H9 (cell line): ENCODE measurements around the gene CSRNP3. TPM values are rescaled to one million over a fixed set of nuclear protein-coding genes. Genes with fewer than 3 reads are reported as not detected.

Experiments used
- DNase-seq: peaks from one replicate; pipeline ENCODE4 v3.0.0-alpha.2; 2017
- H2AFZ ChIP-seq: one replicate; pipeline ENCODE4 v1.6.1; 2013; ENCODE audit warnings: mild to moderate bottlenecking, low read length, control low read depth, moderate library complexity
- H2AK5ac ChIP-seq: 2 replicates; pipeline ENCODE4 v1.6.1; 2013; ENCODE audit warnings: low read length, control low read depth, mixed read lengths; ENCODE audit not compliant: insufficient read length
- H2BK120ac ChIP-seq: one replicate; pipeline ENCODE4 v1.6.1; 2013; ENCODE audit warnings: low read depth, mild to moderate bottlenecking, low read length, control low read depth, inconsistent platforms; ENCODE audit not compliant: poor library complexity, severe bottlenecking
- H2BK12ac ChIP-seq: 2 replicates; pipeline ENCODE4 v1.6.1; 2013; ENCODE audit warnings: low read length, control low read depth, mixed read lengths, low read depth; ENCODE audit not compliant: insufficient read length
- H2BK15ac ChIP-seq: 2 replicates; pipeline ENCODE4 v1.6.1; 2013; ENCODE audit warnings: low read depth, low read length, control low read depth
- H2BK20ac ChIP-seq: one replicate; pipeline ENCODE4 v1.6.1; 2013; ENCODE audit warnings: low read depth, mild to moderate bottlenecking, low read length, control low read depth, inconsistent platforms; ENCODE audit not compliant: poor library complexity, severe bottlenecking
- H2BK5ac ChIP-seq: 2 replicates; pipeline ENCODE4 v1.6.1; 2013; ENCODE audit warnings: low read length, control low read depth, mixed read lengths; ENCODE audit not compliant: insufficient read length
- H3K14ac ChIP-seq: 2 replicates; pipeline ENCODE4 v1.6.1; 2013; ENCODE audit warnings: low read length, control low read depth; ENCODE audit not compliant: insufficient read depth
- H3K18ac ChIP-seq: 2 replicates; pipeline ENCODE4 v1.6.1; 2013; ENCODE audit warnings: low read depth, mild to moderate bottlenecking, mixed read lengths, low read length, control low read depth; ENCODE audit not compliant: insufficient read length
- H3K23ac ChIP-seq: 2 replicates; pipeline ENCODE4 v1.6.1; 2013; ENCODE audit warnings: low read length, control low read depth, mixed read lengths, low read depth; ENCODE audit not compliant: insufficient read length
- H3K23me2 ChIP-seq: 2 replicates; pipeline ENCODE4 v1.6.1; 2013; ENCODE audit warnings: low read depth, mild to moderate bottlenecking, mixed read lengths, low read length, control low read depth; ENCODE audit not compliant: insufficient read length, poor library complexity, severe bottlenecking
- H3K27ac ChIP-seq: 2 replicates; pipeline ENCODE4 v1.5.1; 2013; ENCODE audit warnings: low read length, control low read depth, mixed read lengths, low read depth; ENCODE audit not compliant: insufficient read length
- H3K27me3 ChIP-seq: 2 replicates; pipeline ENCODE4 v1.6.1; 2013; ENCODE audit warnings: low read length, control low read depth, inconsistent platforms; ENCODE audit not compliant: insufficient read depth
- H3K4ac ChIP-seq: 2 replicates; pipeline ENCODE4 v1.6.1; 2013; ENCODE audit warnings: low read depth, mild to moderate bottlenecking, control low read depth, inconsistent platforms, low read length, moderate library complexity
- H3K4me1 ChIP-seq: 2 replicates; pipeline ENCODE4 v1.6.1; 2013; ENCODE audit warnings: low read length, control low read depth, inconsistent platforms; ENCODE audit not compliant: insufficient read depth
- H3K4me2 ChIP-seq: 2 replicates; pipeline ENCODE4 v1.6.1; 2013; ENCODE audit warnings: low read length, control low read depth, mixed read lengths; ENCODE audit not compliant: insufficient read length, insufficient read depth
- H3K56ac ChIP-seq: 2 replicates; pipeline ENCODE4 v1.6.1; 2013; ENCODE audit warnings: low read depth, mild to moderate bottlenecking, mixed read lengths, low read length, control low read depth; ENCODE audit not compliant: insufficient read length
- H3K79me1 ChIP-seq: 2 replicates; pipeline ENCODE4 v1.6.1; 2013; ENCODE audit warnings: low read depth, mild to moderate bottlenecking, moderate library complexity, low read length, control low read depth, inconsistent platforms; ENCODE audit not compliant: insufficient read depth, poor library complexity, severe bottlenecking
- H3K79me2 ChIP-seq: 2 replicates; pipeline ENCODE4 v1.6.1; 2013; ENCODE audit warnings: low read length, control low read depth, inconsistent platforms; ENCODE audit not compliant: insufficient read depth
- H3K9ac ChIP-seq: 2 replicates; pipeline ENCODE4 v1.6.1; 2013; ENCODE audit warnings: low read length, control low read depth, mixed read lengths; ENCODE audit not compliant: insufficient read length; ENCODE audit errors: extremely low read depth
- H3K9me3 ChIP-seq: one replicate; pipeline ENCODE4 v1.6.1; 2013; ENCODE audit warnings: low read depth, low read length, inconsistent platforms; ENCODE audit not compliant: control insufficient read depth
- H3T11ph ChIP-seq: one replicate; pipeline ENCODE4 v1.6.1; 2013; ENCODE audit warnings: mild to moderate bottlenecking, low read length, control low read depth, inconsistent platforms
- H4K20me1 ChIP-seq: one replicate; pipeline ENCODE4 v1.6.1; 2013; ENCODE audit not compliant: control insufficient read depth, insufficient read length, insufficient read depth
- H4K5ac ChIP-seq: 2 replicates; pipeline ENCODE4 v1.6.1; 2013; ENCODE audit warnings: low read depth, mild to moderate bottlenecking, mixed read lengths, low read length, control low read depth; ENCODE audit not compliant: insufficient read length
- H4K8ac ChIP-seq: replicated peaks from 2 replicates; pipeline ENCODE4 v1.6.1; 2013; ENCODE audit warnings: low read length, control low read depth, mixed read lengths, low read depth; ENCODE audit not compliant: insufficient read length
- H4K91ac ChIP-seq: 2 replicates; pipeline ENCODE4 v1.6.1; 2013; ENCODE audit warnings: low read depth, mild to moderate bottlenecking, moderate library complexity, mixed read lengths, low read length, control low read depth; ENCODE audit not compliant: insufficient read length
- H3K27ac Mint-ChIP-seq, 3 experiments: 2 replicates in 2 of 3; 3 replicates in 1 of 3; pipeline ENCODE4 v1.8.0; 2020 to 2021; ENCODE audit warnings: mixed read lengths in 3 of 3, mild to moderate bottlenecking in 1 of 3, moderate library complexity in 1 of 3
- H3K27me3 Mint-ChIP-seq: 2 replicates; pipeline ENCODE4 v1.8.0; 2021; ENCODE audit warnings: low read depth, mild to moderate bottlenecking, moderate library complexity, mixed read lengths
- H3K36me3 Mint-ChIP-seq, 3 experiments: 2 replicates in 2 of 3; 3 replicates in 1 of 3; pipeline ENCODE4 v1.8.0; 2020 to 2021; ENCODE audit warnings: low read depth in 3 of 3, mixed read lengths in 3 of 3; ENCODE audit not compliant: insufficient read depth in 1 of 3
- H3K4me1 Mint-ChIP-seq, 2 experiments: 2 replicates each; pipeline ENCODE4 v1.8.0; 2020; ENCODE audit warnings: mixed read lengths in 2 of 2
- H3K4me3 Mint-ChIP-seq, 2 experiments: 2 replicates in 1 of 2; 3 replicates in 1 of 2; pipeline ENCODE4 v1.8.0; 2020 to 2021; ENCODE audit warnings: mild to moderate bottlenecking in 2 of 2, mixed read lengths in 2 of 2, moderate library complexity in 1 of 2
- H3K9me3 Mint-ChIP-seq, 2 experiments: 2 replicates in 1 of 2; 3 replicates in 1 of 2; pipeline ENCODE4 v1.8.0; 2020; ENCODE audit warnings: mild to moderate bottlenecking in 2 of 2, mixed read lengths in 2 of 2, moderate library complexity in 1 of 2
- WGBS: extraction: QIAGEN DNeasy Blood & Tissue Kit; methylation state at CpG from one replicate; pipeline ENCODE4 v1.1.7; 2013; ENCODE audit warnings: missing lambda C conversion rate, low lambda C conversion rate, mixed read lengths; ENCODE audit not compliant: insufficient read length; ENCODE audit errors: extremely low coverage; 5-methylcytosine and 5-hydroxymethylcytosine counted together
- total RNA-seq: library from RNA; stranded (reverse); gene quantifications from 2 replicates; pipeline ENCODE4 v1.2.1, GENCODE V29; 2021
- TF ChIP-seq, protein P1 (sequence below): fragments of 200-600 bp; sonication (generic); conservative IDR thresholded peaks from 3 replicates; pipeline ENCODE4 v1.8.0; 2021; ENCODE audit warnings: antibody characterized with exemption, mild to moderate bottlenecking

CSRNP3 gene
- total RNA-seq, 1 experiment from 2014 or later: 3.6 TPM

DNA sequence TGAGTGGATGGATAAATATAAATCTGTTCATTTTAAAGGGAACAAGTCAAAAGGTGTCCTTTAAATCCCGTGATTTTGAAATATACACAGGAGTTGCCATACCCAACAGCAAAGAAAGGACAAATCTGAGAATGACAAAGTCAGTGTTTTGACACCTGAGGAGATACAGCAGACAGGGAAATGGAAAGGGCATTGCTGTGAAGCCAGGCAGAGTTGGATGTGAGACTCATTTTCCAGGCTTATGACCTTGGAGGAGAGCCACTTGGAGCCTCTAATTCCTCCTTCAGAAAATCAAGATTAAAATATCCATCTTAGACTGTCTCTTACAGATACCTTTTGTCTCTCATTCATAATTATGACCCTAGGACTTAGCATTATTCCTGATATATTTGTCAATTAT, 170.0 kb downstream of the CSRNP3 start:
- Mint-ChIP-seq H3K4me1 (peaks cover 12 to 16% of the 10 kb centered on the region in 2 experiments), H3K36me3 (peaks cover 6 to 13% (median 8%) of the 10 kb centered on the region in 3 experiments; a peak in 6 of 7 replicates), H3K4me3 (no peak overlapping the region), H3K27ac (no peak overlapping the region), H3K27me3 (no peaks in the 10 kb centered on the region), H3K9me3 (peaks cover 0 to 7% of the 10 kb centered on the region in 2 experiments; a peak in 1 of 5 replicates)
- H2BK20ac ChIP-seq: no peak overlapping the region
- H3K4ac ChIP-seq: no peak overlapping the region
- no peak for DNase-seq
- no peak overlapping the region for H3K18ac ChIP-seq
- no peak overlapping the region for H3K23ac ChIP-seq
- no peaks in the 10 kb centered on the region for H3K9me3 ChIP-seq
- no peak overlapping the region for H3K27ac ChIP-seq
- no peak overlapping the region for H3K4me2 ChIP-seq
- TF ChIP-seq, protein P1, sequence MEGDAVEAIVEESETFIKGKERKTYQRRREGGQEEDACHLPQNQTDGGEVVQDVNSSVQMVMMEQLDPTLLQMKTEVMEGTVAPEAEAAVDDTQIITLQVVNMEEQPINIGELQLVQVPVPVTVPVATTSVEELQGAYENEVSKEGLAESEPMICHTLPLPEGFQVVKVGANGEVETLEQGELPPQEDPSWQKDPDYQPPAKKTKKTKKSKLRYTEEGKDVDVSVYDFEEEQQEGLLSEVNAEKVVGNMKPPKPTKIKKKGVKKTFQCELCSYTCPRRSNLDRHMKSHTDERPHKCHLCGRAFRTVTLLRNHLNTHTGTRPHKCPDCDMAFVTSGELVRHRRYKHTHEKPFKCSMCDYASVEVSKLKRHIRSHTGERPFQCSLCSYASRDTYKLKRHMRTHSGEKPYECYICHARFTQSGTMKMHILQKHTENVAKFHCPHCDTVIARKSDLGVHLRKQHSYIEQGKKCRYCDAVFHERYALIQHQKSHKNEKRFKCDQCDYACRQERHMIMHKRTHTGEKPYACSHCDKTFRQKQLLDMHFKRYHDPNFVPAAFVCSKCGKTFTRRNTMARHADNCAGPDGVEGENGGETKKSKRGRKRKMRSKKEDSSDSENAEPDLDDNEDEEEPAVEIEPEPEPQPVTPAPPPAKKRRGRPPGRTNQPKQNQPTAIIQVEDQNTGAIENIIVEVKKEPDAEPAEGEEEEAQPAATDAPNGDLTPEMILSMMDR: no peak
- no peak overlapping the region for H3K9ac ChIP-seq
- no peak overlapping the region for H2AFZ ChIP-seq
- no peak overlapping the region for H2BK15ac ChIP-seq
- no peak overlapping the region for H2BK12ac ChIP-seq
- WGBS: no CpG with 5 or more reads among the region's 1 CpG
- no peak overlapping the region for H3K56ac ChIP-seq
- H2BK5ac ChIP-seq: no peak overlapping the region
- no peak overlapping the region for H3K14ac ChIP-seq
- H3K4me1 ChIP-seq: peaks cover 2% of the 10 kb centered on the region; the same call in 1 of the 2 replicates
- H4K91ac ChIP-seq: no peak overlapping the region
- H3K79me1 ChIP-seq: no peaks in the 10 kb centered on the region
- no peak overlapping the region for H2AK5ac ChIP-seq
- H3K79me2 ChIP-seq: no peaks in the 10 kb centered on the region
- no peak overlapping the region for H4K8ac ChIP-seq
- no peak overlapping the region for H4K5ac ChIP-seq
- H3K27me3 ChIP-seq: no peaks in the 10 kb centered on the region
- no peak overlapping the region for H3T11ph ChIP-seq
- H3K23me2 ChIP-seq: no peaks in the 10 kb centered on the region
- peaks cover 2% of the 10 kb centered on the region for H4K20me1 ChIP-seq
- no peak overlapping the region for H2BK120ac ChIP-seq
